GM19043 (cell line): ENCODE data around the gene GOLGA5.
"Not testable (repeated sequence)": the region's sequence is repeated elsewhere in the genome, so short reads cannot be mapped to it uniquely, and the experiment has no call there.

Experiments used
- ATAC-seq: cut with Tn5 transposase; IDR thresholded peaks from one replicate; pipeline ENCODE4 v1.9.1; 2021; ENCODE audit warnings: low read depth; ENCODE audit not compliant: unreplicated experiment

Gene GOLGA5

DNA sequence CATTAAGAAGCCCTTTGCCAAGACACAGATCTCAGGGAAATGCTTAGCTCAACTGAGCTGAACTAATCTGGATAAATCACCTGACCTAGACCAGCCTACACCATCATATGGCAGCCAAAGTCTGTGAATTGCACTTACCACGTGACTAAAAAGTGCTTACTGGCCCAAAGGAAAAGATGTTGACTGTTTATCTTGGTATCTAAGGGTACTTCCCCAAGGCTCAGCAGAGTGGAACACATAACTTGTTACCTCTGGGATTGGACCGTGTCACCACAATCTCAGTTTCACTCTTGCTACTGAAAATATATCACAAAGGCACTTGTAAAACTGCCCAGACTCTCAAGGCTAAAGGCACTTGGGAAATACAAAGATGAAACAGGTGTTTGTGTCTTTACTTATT lies 18.8 kb upstream of the GOLGA5 start:
- ATAC-seq: peak; percentile 98

DNA sequence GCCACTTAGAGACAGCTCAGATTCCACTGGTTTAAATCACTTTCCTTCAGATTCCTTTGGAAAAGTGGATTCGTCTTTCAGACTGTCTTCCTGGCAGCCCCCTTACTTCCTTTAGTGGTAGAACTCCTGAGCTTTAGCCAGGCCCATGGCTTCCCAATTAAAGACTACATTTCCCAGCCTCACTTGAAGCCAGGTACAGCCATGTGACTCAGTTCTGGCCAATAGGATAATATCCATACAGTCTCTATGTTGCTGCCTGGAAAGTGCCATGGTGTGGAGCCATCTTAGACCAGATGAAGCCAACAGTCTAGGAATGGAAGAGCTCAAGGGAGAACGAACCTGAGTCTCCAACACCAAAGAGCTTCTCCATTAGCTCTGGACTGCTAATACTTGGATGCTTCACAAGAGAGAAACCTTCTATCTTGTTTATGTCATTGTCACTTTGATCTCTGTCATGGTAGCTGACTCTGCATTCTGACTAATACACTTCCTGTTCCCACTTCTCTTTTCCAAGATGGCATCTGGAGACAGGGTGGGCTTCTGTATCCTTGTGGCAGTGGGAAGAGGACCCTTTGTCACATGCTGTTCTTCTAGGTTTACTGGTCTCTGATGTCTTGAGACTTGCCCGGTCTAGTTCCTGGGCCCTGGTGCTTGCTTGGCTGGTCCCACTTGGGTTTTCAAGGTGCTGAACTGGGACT lies 15.1 kb upstream of the GOLGA5 start:
- not testable (repeated sequence) for ATAC-seq

DNA sequence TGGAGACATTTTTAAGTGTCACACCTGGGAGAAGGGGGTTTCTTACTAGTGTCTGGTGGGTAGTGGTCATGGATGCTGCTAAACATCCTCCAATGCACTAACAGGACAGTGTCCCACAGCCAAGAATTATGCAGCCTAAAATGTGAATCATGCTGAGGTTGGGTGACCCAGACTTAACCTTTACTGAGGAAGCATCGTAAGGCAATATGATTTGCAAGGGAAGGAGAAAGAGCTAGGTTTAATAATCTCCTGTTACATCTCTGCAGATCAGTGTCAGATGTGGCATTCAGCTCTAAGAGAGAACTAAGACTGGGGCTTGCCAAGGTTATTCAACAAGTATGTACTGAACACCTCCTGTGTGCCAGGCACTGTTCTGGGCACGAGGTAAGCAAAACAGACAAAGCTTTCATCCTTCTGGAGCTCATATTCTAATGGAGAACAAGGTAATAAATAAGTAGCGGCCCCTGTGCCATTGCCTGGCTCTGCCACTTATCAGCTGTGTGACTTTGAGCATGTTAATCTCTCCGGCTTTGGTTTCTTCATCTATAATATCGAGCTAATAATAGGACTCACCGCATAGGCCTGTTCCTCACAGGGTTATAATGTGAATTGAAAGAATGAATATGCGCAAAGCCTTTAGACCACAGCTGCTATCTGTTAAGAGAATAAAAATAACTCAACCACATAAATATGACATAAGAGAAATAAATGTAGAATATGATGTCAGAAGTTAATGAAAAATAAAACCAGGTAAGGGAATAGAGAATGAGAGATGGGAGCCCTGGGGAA lies 13.5 kb upstream of the GOLGA5 start:
- ATAC-seq: no peak

DNA sequence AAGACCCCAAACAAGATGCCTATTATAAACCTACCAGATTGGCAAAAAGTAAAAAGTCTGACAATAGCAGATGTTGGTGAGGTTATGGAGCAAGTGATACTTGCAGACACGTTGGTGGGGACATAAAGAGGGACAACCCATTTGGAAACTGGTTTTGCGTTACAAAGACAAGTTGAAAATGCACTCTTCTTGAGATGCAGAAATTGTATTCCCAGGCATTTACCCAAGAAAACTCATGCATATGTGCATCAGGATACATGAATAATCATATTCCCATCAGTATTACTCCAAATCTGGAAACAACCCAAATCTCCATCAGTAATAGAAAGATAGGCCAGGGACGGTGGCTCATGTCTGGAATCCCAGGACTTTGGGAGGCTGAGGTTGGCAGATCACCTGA lies 12.8 kb upstream of the GOLGA5 start:
- no peak for ATAC-seq

DNA sequence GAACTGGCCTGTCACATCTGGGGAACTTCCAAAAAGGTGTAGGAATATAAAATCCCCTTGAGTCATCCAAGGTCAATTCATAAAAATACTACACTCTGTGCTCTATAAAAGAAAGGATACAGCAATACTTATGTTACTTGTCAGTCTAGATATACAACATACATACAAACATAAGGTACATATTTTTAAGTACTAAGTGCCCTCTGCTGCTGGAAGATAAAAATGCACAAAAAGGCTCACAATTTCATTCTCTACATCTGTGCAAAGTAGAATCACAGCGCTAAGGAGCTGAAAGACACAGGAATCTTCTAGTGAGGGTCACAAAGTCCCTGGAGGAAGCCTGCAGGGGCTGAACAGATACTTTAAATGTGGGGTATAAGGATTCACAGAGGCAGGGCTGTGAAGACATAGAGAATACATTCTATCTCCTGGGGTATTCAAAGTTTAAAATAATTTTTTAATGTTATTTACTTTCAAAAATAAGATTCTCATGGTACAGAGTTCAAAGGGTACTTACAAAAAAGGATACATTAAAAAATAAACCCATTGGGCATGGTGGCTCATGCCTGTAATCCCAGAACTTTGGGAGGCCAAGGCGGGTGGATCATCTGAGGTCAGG lies 10.2 kb upstream of the GOLGA5 start:
- ATAC-seq: no peak

DNA sequence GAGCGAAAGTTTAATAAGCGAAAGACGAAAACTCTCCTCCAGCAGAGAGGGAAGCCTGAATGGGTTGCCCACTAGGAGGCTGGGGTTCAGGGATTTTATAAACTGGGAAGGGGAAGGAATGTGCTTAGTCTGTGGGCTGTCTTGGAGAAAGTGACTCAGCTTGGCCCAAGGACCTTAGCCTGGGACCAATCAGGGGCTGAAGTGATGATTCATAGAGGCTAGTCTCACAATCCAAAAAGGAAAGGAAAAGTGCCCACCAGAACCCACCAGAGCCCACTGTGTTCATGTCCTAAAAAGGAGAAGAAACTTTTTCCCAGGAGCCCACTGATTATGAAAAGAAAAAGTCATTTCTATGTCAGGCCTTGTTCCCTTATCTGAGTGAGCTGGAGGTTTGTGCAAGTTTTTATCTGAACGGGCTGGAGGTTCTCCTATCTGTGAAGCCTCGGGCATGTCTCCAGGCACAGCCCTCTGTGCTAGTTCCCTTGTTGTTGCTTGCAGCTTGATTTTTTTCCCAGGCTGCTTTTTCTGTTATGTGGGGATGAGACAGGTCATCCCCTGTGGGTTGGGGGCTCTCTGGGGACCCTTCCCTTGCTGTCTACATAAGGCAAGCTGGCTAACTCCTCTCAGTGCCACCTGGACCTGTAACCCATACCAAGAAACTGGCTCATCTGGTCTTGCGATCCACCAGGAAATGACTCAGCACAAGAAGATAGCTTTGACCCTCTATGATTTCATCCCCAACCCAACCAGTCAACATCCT lies 8.3 kb upstream of the GOLGA5 start:
- ATAC-seq: no peak

DNA sequence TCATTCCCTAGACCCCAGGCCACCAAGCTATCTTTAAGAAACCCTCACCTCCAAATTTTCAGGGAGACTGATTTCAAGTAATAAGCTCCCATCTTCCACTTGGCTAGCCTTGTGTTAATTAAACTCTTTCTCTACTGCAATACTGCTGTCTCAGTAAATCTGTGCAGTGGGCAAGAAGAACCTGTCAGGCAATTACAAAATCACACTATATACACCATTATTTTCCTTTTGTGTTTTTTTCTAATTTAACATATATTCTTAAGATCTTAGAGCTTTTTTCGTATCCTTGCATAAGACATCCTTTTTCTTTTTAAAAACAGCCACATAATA lies 7.7 kb upstream of the GOLGA5 start:
- no peak for ATAC-seq

DNA sequence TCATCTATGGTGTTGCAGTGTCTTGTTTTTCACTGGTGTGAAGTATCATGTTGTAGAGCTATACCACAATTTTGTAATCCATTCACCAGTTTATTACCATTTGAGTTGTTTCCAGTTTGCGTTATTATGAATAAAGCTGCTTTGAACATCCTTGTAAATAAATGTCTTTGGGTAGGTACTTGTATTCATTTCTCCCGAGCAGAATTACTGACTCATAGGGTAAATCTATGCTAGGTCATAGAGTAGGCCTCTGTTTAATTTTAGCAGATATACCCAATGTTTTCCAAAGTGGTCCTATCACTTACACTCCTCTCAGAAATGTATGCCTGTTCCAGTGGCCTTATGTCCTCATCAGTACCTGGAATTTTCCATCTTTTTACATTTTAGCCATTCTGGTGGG lies 6.6 kb upstream of the GOLGA5 start:
- ATAC-seq: no peak

DNA sequence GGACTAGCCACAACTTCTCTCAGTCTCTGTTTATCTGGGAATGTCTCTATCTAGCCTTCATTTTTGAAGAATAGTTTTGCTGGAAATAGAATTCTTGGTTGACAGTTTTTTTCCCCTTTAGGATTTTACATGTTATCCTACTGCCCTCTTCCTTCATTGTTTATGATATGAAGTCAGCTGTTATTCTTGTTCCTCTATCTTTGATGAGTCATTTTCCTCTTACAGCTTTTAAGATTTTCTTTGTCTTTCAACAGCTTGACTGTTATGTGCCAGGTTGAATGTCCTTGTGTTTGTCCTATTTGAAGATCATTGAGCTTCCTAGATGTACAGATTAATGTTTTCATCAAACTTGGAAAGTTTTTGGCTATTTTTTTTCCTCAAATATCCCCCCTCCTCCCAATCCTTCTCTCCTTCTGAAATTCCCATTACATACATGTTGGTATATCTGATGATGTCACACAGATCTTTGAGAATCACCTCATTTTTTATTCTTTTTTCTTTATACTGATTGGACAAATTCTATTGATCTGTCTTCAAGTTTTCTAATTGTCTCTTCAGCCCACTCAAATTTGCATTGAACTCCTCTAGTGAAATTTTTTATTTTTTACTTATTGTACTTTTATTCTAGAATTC lies 4.5 kb upstream of the GOLGA5 start:
- no peak for ATAC-seq

DNA sequence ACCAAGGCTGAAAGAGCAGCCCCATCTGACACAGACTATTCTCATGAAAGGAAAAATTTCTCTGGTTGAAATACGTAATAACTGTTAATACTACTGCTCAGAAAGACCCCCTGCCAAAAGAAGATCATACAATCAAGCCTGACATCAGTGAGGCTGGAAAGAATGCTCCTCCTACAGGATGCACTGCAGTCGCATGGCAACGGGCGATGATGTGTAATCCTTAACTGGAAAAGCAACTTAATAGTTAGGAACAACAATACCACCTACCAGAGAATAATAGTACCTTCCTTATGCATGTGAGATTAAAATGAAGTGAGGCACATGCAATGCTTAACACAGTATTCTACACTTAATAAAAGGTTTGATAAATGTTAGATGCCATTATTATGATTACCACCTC lies 1.2 kb upstream of the GOLGA5 start:
- no peak for ATAC-seq

DNA sequence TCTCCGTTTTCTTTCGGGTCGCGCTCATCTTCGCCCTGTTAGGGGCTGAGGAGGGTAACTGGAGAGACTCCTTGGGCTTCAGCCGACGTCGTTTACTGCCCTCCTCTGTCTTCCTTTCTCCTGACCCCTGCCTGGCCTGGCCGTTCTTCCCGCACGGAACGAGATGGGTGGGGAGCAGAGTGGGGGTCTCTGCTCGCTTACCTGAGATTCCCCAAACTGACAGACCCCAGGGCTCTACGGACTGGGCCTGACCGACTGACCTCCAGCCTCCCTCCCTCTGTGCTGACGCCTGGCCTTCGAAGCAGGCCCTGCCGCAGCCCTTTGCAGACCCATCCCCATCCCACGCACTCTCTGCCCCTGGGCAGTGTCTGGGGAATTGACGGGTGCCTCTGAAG lies 439 bp downstream of the GOLGA5 start:
- ATAC-seq: no peak

DNA sequence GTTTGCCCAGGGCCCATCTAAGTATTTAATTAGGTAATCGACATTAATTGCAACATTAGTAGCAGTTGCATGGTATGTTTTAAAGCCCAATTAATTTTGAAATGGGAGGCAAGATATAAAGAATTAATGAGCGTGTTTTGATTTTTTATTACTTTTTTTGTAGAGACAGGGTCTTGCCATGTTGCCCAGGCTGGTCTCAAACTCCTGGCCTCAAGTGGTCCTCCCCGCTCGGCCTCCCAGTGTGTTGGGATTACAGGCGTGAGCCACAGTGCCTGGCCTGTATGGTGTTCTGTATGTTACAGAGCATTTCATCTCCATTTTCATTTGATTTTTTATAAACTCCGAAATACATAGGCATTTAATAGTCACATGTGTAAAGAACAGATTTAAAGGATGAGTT lies 856 bp downstream of the GOLGA5 start:
- ATAC-seq: no peak

DNA sequence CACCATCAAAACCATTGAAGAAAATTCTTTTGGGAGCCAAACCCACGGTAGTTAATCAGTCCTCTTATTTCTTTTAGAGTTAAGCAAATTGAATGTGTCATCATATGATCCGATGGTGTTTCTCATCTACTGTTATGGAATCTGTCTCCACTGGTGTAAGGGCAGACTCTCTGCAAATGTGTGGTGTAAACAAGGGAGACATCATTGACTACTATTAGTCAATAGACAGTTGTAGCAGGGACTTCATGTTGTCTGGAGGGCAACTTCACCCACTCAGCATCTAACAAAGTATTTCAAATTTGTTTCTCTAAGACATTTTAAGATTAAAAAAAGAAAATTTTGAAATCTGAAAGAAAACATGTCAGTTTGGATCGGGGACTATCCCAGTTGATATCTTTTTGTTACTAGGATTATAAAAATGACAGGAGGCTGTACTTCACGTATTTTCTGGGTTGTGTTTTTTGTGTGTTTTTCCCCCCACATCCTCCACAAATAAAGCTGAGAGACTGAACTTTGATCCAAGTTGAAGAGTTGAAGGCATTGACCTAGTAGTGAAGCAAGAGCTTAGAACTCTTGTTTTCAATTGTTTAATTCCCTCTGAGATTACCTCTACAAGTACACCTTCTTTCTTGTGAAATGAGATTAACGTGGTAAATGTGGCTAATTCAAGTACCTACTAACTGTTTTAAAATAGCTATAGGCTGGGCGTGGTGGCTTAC lies 4.0 kb downstream of the GOLGA5 start:
- no peak for ATAC-seq

DNA sequence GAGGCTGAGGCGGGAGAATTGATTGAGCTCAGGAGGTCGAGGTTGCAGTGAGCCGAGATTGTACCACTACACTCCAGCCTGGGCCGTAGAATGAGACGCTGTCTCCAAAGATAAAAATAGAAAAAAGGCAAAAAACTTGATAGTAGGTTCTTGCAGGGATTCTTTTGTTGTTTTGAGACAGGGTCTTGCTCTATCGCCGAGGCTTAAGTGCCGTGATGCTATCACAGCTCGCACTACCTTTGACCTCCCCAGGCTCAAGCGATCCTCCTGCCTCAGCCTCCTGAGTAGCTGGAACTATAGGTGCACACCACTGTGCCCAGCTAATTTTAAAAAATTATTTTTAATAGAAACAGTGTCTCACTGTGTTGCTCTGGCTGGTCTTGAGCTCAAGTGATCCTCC lies 4.7 kb downstream of the GOLGA5 start:
- ATAC-seq: no peak

DNA sequence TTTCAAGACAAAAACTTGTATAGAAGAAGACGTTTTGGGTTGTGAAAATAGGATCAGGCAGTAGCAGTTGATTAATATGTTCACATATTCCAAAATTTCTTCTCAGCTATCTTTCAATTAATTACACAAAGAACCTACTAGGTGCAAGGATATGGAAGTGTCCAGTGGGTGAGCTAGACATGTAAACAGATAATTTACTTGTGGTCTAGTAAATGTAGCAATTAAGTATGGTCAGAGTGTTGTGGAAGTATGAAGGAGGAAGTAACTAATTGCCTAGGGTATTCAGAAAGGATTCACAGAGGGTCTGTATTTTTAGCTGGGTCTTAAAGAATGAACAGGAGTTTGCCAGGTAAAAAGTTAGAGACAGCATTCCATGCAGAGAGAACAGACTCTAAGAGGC lies 5.9 kb downstream of the GOLGA5 start:
- ATAC-seq: no peak

DNA sequence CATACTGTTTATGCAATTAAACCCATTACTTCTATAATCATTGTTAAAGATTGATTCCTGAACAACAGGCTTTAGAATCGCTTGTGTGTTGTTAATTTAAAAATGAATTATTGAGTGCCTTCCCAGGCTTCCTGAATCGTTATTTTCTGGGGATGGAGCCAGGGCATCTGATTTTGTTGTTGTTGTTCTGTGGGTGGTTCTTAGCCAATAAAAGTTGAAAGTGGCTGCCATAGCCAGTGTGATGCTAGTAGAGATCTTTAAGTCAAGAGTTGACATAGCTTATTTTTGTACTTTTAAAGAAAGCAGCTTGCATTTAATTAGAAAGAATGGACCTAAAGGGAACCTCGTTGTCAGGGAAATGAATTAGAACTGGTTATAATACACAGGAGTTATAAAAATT lies 6.4 kb downstream of the GOLGA5 start:
- no peak for ATAC-seq

DNA sequence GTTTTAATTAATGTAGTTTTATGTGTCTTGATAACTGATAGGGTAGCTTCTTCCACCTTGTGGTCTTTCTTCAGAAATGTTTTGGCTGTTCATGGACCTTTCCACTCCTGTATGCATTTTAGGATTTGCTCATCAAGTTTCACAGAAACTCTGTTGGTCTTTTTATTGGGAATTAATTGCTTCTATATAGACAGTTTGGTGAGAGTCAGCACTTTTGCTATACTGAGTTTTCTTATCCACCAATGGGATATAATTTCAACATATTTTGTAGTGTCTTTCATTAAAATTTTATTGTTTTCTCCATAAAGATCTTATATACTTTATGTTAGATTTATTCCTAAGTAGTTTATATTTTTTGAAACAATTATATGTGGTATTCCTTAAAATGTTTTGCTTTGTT lies 7.8 kb downstream of the GOLGA5 start:
- no peak for ATAC-seq

DNA sequence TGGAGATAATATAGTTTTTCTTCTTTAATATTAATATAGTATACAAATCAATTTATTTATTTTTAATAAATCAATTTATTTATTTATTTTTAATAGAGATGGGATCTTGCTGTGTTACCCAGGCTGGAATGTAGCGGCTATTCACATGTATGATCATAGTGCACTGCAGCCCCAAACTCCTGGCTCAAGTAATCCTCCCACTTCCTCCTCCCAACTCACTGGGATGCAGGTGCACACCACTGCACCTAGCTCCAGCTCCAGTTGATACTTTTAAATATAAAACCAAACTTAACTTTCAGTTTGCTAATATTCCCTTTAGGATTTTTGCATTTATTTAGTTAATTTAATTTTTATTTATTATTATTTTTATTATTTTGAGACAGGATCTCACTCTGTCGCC lies 8.6 kb downstream of the GOLGA5 start:
- ATAC-seq: no peak

DNA sequence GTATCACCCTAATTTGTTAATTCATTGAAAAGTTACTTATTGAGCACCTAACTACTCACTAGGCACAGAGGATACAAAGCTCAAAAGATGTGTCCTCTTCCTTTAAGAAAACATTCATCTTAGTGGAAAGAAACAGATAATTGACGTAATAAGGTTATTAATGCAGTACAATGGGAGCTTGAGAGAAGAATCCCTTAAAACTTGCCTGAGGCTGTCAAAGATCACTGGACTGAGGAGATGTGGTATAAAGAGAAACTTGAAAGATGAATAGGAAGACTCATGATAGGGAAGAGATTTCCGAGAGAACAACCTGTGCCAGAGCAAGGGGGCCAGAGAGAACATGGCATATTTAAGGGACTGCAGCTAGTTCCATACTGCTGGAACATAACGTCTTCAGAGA lies 19.1 kb downstream of the GOLGA5 start:
- no peak for ATAC-seq

DNA sequence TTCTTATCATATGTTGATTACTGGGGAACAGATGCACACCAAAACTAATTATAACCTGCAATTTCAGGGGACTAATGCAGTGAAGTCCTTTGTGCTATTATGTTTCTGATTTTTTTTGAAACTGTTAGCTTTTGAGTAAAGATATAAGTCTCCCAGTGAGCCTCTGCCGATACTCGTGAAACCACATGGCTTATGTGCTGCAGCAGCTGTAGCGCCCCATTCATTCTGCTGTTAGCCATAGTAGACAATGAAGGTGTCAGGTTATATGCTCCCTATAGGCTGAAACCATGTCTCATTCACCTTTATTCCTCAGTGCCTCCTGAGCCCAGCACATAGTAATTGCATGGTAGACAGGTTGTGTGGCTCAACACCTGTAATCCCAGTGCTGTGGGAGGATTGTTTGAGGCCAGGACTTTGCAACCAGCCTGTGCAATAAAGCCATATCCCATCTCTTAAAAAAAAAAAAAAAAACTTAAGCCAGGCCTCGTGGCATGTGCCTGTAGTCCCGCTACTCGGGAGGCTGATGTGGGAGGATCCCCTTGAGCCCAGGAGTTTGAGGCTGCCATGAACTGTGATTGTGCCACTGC lies 25.0 kb downstream of the GOLGA5 start:
- ATAC-seq: no peak
